Omental fat pad (tissue), 4 donors: ENCODE measurements around the gene CCNG2. TPM values are rescaled to one million over a fixed set of nuclear protein-coding genes. Genes with fewer than 3 reads are reported as not detected.

Experiments
- ATAC-seq: fragments of 150-250 bp; one replicate; pipeline ENCODE4 v1.9.1; 2016; ENCODE audit warnings: mild to moderate bottlenecking, moderate library complexity; ENCODE audit not compliant: low FRiP score
- DNase-seq: peaks from one replicate; pipeline ENCODE4 v3.0.0-alpha.2; 2019; ENCODE audit warnings: low spot score
- total RNA-seq, 4 donors: library from RNA; depleted of rRNA; stranded (reverse); fragments of >200 nt; gene quantifications; one replicate each; pipeline ENCODE4 v1.1.0, GENCODE V29; 2016
- TF ChIP-seq, protein P1 (sequence below), 3 donors: fragments of 450-650 bp; IDR thresholded peaks; one replicate each; pipeline ENCODE4 v1.5.1; 2016 to 2017; ENCODE audit warnings: antibody characterized with exemption in 3 of 3, mild to moderate bottlenecking in 3 of 3, moderate library complexity in 2 of 3

CCNG2 gene
- total RNA-seq, 4 donors from 2014 or later: 21.6 to 64.8 (median 33.0) TPM

- ATAC-seq (no peak), DNase-seq (no peak)
- TF ChIP-seq, protein P1, sequence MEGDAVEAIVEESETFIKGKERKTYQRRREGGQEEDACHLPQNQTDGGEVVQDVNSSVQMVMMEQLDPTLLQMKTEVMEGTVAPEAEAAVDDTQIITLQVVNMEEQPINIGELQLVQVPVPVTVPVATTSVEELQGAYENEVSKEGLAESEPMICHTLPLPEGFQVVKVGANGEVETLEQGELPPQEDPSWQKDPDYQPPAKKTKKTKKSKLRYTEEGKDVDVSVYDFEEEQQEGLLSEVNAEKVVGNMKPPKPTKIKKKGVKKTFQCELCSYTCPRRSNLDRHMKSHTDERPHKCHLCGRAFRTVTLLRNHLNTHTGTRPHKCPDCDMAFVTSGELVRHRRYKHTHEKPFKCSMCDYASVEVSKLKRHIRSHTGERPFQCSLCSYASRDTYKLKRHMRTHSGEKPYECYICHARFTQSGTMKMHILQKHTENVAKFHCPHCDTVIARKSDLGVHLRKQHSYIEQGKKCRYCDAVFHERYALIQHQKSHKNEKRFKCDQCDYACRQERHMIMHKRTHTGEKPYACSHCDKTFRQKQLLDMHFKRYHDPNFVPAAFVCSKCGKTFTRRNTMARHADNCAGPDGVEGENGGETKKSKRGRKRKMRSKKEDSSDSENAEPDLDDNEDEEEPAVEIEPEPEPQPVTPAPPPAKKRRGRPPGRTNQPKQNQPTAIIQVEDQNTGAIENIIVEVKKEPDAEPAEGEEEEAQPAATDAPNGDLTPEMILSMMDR (IDR thresholded peaks at IDR 0.05): no peak
Measured at GRCh38 chr4:77147079-77147782, 9.8 kb upstream of the CCNG2 start.

DNA sequence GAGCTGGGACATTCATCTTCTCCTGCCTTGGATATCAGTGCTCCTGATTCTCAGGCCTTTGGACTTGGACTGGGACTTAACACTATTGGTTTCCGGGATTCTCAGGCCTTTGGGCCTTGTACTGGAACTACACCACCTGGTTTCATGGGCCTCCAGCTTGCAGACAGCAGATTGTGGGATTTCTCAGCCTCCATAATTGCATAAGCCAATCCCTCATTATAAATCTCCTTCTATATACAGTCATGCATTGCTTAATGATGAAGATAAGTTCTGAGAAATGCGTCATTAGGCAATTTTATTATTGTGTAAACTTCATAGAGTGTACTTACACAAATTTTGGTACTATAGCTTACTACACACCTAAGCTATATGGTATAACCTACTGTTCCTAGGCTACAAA is 8.9 kb upstream of the CCNG2 start:
- ATAC-seq: no peak
- no peak for DNase-seq
- TF ChIP-seq, protein P1 (IDR thresholded peaks at IDR 0.05): no peak

- ATAC-seq (no peak), DNase-seq (no peak)
- TF ChIP-seq, protein P1 (IDR thresholded peaks at IDR 0.05): no peak
Measured at GRCh38 chr4:77149789-77150188, 7.2 kb upstream of the CCNG2 start.

DNA sequence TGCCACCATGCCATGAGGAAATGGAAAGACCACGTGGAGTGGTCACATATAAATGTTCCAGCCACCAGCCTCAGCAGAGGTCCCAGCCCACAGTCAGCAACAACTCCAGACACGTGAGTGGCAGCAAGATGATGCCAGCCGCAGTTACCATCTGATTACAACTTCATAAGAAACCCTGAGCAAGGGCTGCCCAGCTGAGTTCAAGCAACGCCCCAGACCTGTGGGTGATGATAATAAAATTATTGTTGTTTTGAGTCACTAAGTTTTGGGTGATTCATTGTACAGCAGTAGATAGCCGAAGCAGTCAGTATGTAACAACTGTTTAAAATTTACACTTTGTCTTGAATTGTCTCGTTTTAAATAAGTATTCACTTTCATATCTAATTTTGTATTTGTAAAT is 5.8 kb upstream of the CCNG2 start:
- TF ChIP-seq, protein P1 (IDR thresholded peaks at IDR 0.05): no peak
- DNase-seq (no peak), ATAC-seq (no peak)

- DNase-seq (no peak), ATAC-seq (no peak)
Measured at GRCh38 chr4:77152421-77152820, 4.6 kb upstream of the CCNG2 start.

GRCh38 chr4:77153006-77153405 is 4.0 kb upstream of the CCNG2 start:
- ATAC-seq (no peak), DNase-seq (no peak)
- TF ChIP-seq, protein P1 (IDR thresholded peaks at IDR 0.05): no peak

More at GRCh38 chr4:77152421-77152820, 4.6 kb upstream of the CCNG2 start:
- TF ChIP-seq, protein P1 (IDR thresholded peaks at IDR 0.05): no peak

- no peak for ATAC-seq
- TF ChIP-seq, protein P1 (IDR thresholded peaks at IDR 0.05): no peak
- DNase-seq: no peak
Measured at GRCh38 chr4:77154065-77154464, 2.9 kb upstream of the CCNG2 start.
